B cell (primary cell): ENCODE data around the gene DOC2B. TPM values are rescaled to one million over a fixed set of nuclear protein-coding genes. Genes with fewer than 3 reads are reported as not detected.
"Not testable (repeated sequence)": the region's sequence is repeated elsewhere in the genome, so short reads cannot be mapped to it uniquely, and the experiment has no call there.

Experiments
- ATAC-seq: fragments of 200-7000 bp; cut with Tn5 transposase; one replicate; pipeline ENCODE4 v1.10.0; 2021; ENCODE audit warnings: low read depth, mild to moderate bottlenecking, moderate number of reproducible peaks, moderate library complexity
- CTCF ChIA-PET: fragments of 350-600 bp; sonication (Branson Sonifier 250); formaldehyde crosslinking; loops from one replicate; lab custom pipeline; 2021; ENCODE audit warnings: antibody characterized with exemption, inconsistent platforms; lab: Charles Lee
- POLR2A ChIA-PET: fragments of 350-600 bp; sonication (Branson Sonifier 250); formaldehyde crosslinking; loops from one replicate; lab custom pipeline; 2021; ENCODE audit warnings: antibody characterized with exemption; lab: Charles Lee
- DNase-seq: peaks from one replicate; pipeline ENCODE4 v3.0.0; 2013
- H2AFZ ChIP-seq: 2 replicates; pipeline ENCODE4 v1.6.1; 2012; ENCODE audit warnings: mild to moderate bottlenecking, low read depth, low read length; ENCODE audit not compliant: insufficient read depth, poor library complexity, severe bottlenecking
- H3K27ac ChIP-seq, 2 donors: 1 replicate in 1 of 2; 2 replicates in 1 of 2; pipeline ENCODE4 v1.5.1; 2012 to 2013; ENCODE audit warnings: low read length in 2 of 2, mild to moderate bottlenecking in 2 of 2, moderate library complexity in 1 of 2
- H3K27me3 ChIP-seq, 4 experiments: fragments of 200-600 bp in 1 of 4; sonication (generic) in 1 of 4; replicated peaks in 1 of 4; 1 replicate in 2 of 4; 2 replicates in 2 of 4; pipeline versions ENCODE4 v1.6.1 to v1.7.0; 2013 to 2016; ENCODE audit warnings: low read length in 3 of 4, mild to moderate bottlenecking in 2 of 4, mixed read lengths in 1 of 4, moderate library complexity in 1 of 4; ENCODE audit not compliant: insufficient read depth in 4 of 4, control insufficient read depth in 3 of 4; ENCODE audit errors: control extremely low read depth in 1 of 4
- H3K36me3 ChIP-seq, 2 experiments: replicated peaks in 1 of 2; 1 replicate in 1 of 2; 2 replicates in 1 of 2; pipeline versions ENCODE4 v1.6.1 to v1.7.1; 2013; ENCODE audit warnings: low read length in 1 of 2; ENCODE audit not compliant: insufficient read depth in 2 of 2, control insufficient read depth in 1 of 2; ENCODE audit errors: control extremely low read depth in 1 of 2, extremely low read depth in 1 of 2
- H3K4me1 ChIP-seq, 2 donors: fragments of 200-600 bp in 1 of 2; sonication (generic) in 1 of 2; 1 replicate in 1 of 2; 2 replicates in 1 of 2; pipeline versions ENCODE4 v1.5.1 to v1.6.1; 2013 to 2017; ENCODE audit warnings: low read length in 2 of 2; ENCODE audit not compliant: control insufficient read depth in 2 of 2, insufficient read depth in 2 of 2
- H3K4me2 ChIP-seq: replicated peaks from 2 replicates; pipeline ENCODE3; 2012; ENCODE audit warnings: mild to moderate bottlenecking, low read depth, low read length; ENCODE audit not compliant: poor library complexity, severe bottlenecking
- H3K4me3 ChIP-seq, 5 experiments: fragments of 200-600 bp in 1 of 5; sonication (generic) in 1 of 5; 1 replicate in 3 of 5; 2 replicates in 2 of 5; pipeline versions ENCODE4 v1.5.1 to v1.7.0; 2011 to 2016; ENCODE audit warnings: low read length in 4 of 5, mild to moderate bottlenecking in 4 of 5, low read depth in 2 of 5, control low read depth in 1 of 5, moderate library complexity in 1 of 5; ENCODE audit not compliant: insufficient read depth in 1 of 5; ENCODE audit errors: control extremely low read depth in 1 of 5, extremely low read depth in 1 of 5
- H3K79me2 ChIP-seq: fragments of 200-600 bp; sonication (generic); one replicate; pipeline ENCODE4 v1.6.0; 2016; ENCODE audit warnings: low read length; ENCODE audit not compliant: control insufficient read depth, insufficient read depth
- H3K9ac ChIP-seq: fragments of 200-600 bp; sonication (generic); 2 replicates; pipeline ENCODE4 v1.6.1; 2017; ENCODE audit warnings: mild to moderate bottlenecking, low read length, moderate library complexity
- H3K9me3 ChIP-seq, 3 donors: one replicate each; pipeline versions ENCODE4 v1.6.1 to v1.7.1; 2013; ENCODE audit warnings: low read length in 2 of 3; ENCODE audit not compliant: control insufficient read depth in 2 of 3, insufficient read depth in 1 of 3; ENCODE audit errors: control extremely low read depth in 1 of 3
- H4K20me1 ChIP-seq: 2 replicates; pipeline ENCODE4 v1.6.0; 2012; ENCODE audit warnings: mild to moderate bottlenecking, low read length; ENCODE audit not compliant: insufficient read depth, control insufficient read depth, poor library complexity, severe bottlenecking
- H3K27ac Mint-ChIP-seq: one replicate; pipeline ENCODE4 v1.8.0; 2021; ENCODE audit warnings: mixed read lengths
- H3K27me3 Mint-ChIP-seq: one replicate; pipeline ENCODE4 v1.8.0; 2021; ENCODE audit warnings: mixed read lengths
- H3K4me1 Mint-ChIP-seq: one replicate; pipeline ENCODE4 v1.8.0; 2021; ENCODE audit warnings: mixed read lengths
- H3K4me3 Mint-ChIP-seq: one replicate; pipeline ENCODE4 v1.8.0; 2021; ENCODE audit warnings: mixed read lengths
- H3K9me3 Mint-ChIP-seq: one replicate; pipeline ENCODE4 v1.8.0; 2022; ENCODE audit warnings: mixed read lengths; ENCODE audit not compliant: insufficient read depth
- EZH2 ChIP-seq: IDR thresholded peaks from 2 replicates; pipeline ENCODE4 v1.6.1; 2012; ENCODE audit warnings: borderline replicate concordance, low read depth, mild to moderate bottlenecking, moderate library complexity, low read length; ENCODE audit not compliant: insufficient read depth, poor library complexity, severe bottlenecking
- WGBS: methylation state at CpG from one replicate; pipeline ENCODE4 v1.1.5; 2013; ENCODE audit warnings: missing lambda C conversion rate; ENCODE audit not compliant: insufficient coverage; 5-methylcytosine and 5-hydroxymethylcytosine counted together
- intact Hi-C: fragments of 100-400 bp; cut with micrococcal nuclease; formaldehyde crosslinking; loops from one replicate; pipeline ENCODE4 v1.10.0; 2022
- polyA plus RNA-seq: library from polyadenylated mRNA; depleted of rRNA; stranded (reverse); fragments of >200 nt; gene quantifications from 2 replicates; pipeline ENCODE4 v1.2.3, GENCODE V29; 2012
- total RNA-seq, 2 donors: library from RNA; stranded (reverse); fragments of 120-200 nt in 1 of 2; gene quantifications; 1 replicate in 1 of 2; 2 replicates in 1 of 2; pipeline versions ENCODE4 v1.2.3 to v1.2.4, GENCODE V29; 2013 to 2022
- TF ChIP-seq, protein P1 (sequence below): fragments of 200-600 bp; IDR thresholded peaks from one replicate; pipeline ENCODE4 v1.8.0; 2022; ENCODE audit warnings: antibody characterized with exemption, mild to moderate bottlenecking

The DOC2B gene
- total and polyA plus RNA-seq, 2 donors (not counting 1 experiment from before 2014, with no cell fraction given) = not detected

DNA sequence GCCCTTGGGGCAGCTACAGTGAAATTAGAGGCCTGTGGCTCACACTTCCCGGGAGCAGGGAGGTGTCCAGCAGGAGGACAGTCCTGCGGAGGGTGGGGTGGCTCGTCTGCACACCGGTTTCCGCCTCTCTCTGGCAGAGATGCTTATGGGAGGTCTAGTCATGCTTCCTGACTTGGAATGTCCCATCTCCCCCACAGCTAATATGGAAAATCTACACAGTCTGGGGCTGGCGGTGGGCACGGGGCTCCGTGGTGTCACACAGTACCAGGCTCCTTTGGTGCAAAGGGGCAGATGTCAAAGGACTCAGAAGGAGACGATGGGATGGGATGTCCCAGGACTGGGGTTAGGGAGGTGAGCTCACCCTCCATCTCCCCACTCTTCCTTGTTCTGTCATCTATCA, 44.1 kb upstream of the DOC2B start:
- intact Hi-C loops = no loop called here
- no peaks in the 10 kb centered on the region for H3K79me2 ChIP-seq
- H3K4me2 ChIP-seq = no peak overlapping the region
- Mint-ChIP-seq H3K4me1 (no peaks in the 10 kb centered on the region), H3K9me3 (no peaks in the 10 kb centered on the region), H3K4me3 (no peak overlapping the region), H3K27ac (no peak overlapping the region), H3K27me3 (no peaks in the 10 kb centered on the region)
- H2AFZ ChIP-seq = no peak overlapping the region
- H3K36me3 ChIP-seq = no peaks in the 10 kb centered on the region
- ChIA-PET CTCF (no interaction called here), POLR2A (no interaction called here)
- H3K9me3 ChIP-seq = no peaks in the 10 kb centered on the region
- H3K4me1 ChIP-seq = no peaks in the 10 kb centered on the region
- WGBS = 100% methylated on average over 2 of the region's 9 CpGs
- TF ChIP-seq, protein P1, sequence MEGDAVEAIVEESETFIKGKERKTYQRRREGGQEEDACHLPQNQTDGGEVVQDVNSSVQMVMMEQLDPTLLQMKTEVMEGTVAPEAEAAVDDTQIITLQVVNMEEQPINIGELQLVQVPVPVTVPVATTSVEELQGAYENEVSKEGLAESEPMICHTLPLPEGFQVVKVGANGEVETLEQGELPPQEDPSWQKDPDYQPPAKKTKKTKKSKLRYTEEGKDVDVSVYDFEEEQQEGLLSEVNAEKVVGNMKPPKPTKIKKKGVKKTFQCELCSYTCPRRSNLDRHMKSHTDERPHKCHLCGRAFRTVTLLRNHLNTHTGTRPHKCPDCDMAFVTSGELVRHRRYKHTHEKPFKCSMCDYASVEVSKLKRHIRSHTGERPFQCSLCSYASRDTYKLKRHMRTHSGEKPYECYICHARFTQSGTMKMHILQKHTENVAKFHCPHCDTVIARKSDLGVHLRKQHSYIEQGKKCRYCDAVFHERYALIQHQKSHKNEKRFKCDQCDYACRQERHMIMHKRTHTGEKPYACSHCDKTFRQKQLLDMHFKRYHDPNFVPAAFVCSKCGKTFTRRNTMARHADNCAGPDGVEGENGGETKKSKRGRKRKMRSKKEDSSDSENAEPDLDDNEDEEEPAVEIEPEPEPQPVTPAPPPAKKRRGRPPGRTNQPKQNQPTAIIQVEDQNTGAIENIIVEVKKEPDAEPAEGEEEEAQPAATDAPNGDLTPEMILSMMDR = no peak
- no peak for TF ChIP-seq EZH2
- H3K27me3 ChIP-seq = no peaks in the 10 kb centered on the region
- no peaks in the 10 kb centered on the region for H4K20me1 ChIP-seq
- H3K27ac ChIP-seq = no peak overlapping the region
- no peak for ATAC-seq
- no peak for DNase-seq
- no peak overlapping the region for H3K9ac ChIP-seq
- H3K4me3 ChIP-seq = no peak overlapping the region

DNA sequence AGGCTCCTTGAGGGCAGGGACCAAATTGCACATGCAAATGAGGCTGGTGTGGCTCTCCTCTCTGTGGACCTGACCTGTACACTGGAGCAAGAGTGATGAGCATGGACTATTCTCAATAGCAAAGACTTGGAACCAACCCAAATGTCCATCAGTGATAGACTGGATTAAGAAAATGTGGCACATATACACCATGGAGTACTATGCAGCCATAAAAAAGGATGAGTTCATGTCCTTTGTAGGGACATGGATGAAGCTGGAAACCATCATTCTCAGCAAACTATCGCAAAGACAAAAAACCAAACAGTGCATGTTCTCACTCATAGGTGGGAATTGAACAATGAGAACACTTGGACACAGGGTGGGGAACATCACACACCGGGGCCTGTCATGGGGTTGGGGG, 43.1 kb upstream of the DOC2B start:
- ATAC-seq, CTCF ChIA-PET, H3K4me3 Mint-ChIP-seq, H3K27ac ChIP-seq, H3K27me3 ChIP-seq, H2AFZ ChIP-seq, H3K4me2 ChIP-seq, DNase-seq, H3K9ac ChIP-seq, H3K79me2 ChIP-seq, POLR2A ChIA-PET, H3K27ac Mint-ChIP-seq, H3K9me3 ChIP-seq, H3K4me1 Mint-ChIP-seq, intact Hi-C loops, H3K4me1 ChIP-seq, H3K9me3 Mint-ChIP-seq, H3K4me3 ChIP-seq, H3K27me3 Mint-ChIP-seq, H3K36me3 ChIP-seq, H4K20me1 ChIP-seq: not testable (repeated sequence)
- WGBS = no CpG with 5 or more reads among the region's 2 CpGs
